ENCODE data around the gene CD40. TPM values are rescaled to one million over a fixed set of nuclear protein-coding genes. Genes with fewer than 3 reads are reported as not detected.

Gene CD40
- total RNA-seq, 1 experiment from 2014 or later = 7.8 TPM

- Histone ChIP-seq H3K4ac (ENCODE audit: low read depth, low read length) (no peak overlapping the region), H3K18ac (ENCODE audit: insufficient read length, low read depth, low read length) (no peak overlapping the region), H3K14ac (ENCODE audit: insufficient read depth, low read length) (no peak overlapping the region), H2BK20ac (ENCODE audit: low read depth, low read length, poor library complexity, severe bottlenecking) (no peak overlapping the region), H2BK5ac (ENCODE audit: insufficient read length, low read length) (no peak overlapping the region), H3K27ac (ENCODE audit: insufficient read length, low read depth, low read length) (no peak overlapping the region), H4K8ac (replicated peaks; ENCODE audit: insufficient read length, low read depth, low read length) (no peak overlapping the region), H4K20me1 (ENCODE audit: control insufficient read depth, insufficient read depth, insufficient read length) (no peaks in the 10 kb centered on the region), H3K79me2 (ENCODE audit: insufficient read depth, low read length) (no peaks in the 10 kb centered on the region), H3K56ac (ENCODE audit: insufficient read length, low read depth, low read length) (no peak overlapping the region), H3K9me3 (ENCODE audit: control insufficient read depth, low read depth, low read length) (no peaks in the 10 kb centered on the region), H2AFZ (ENCODE audit: low read length) (no peak overlapping the region), H2AK5ac (ENCODE audit: insufficient read length, low read length) (no peak overlapping the region), H3K4me2 (ENCODE audit: insufficient read depth, insufficient read length, low read length) (no peak overlapping the region), H2BK15ac (ENCODE audit: low read depth, low read length) (no peak overlapping the region), H3K9ac (ENCODE audit: extremely low read depth, insufficient read length, low read length) (no peak overlapping the region), H4K5ac (ENCODE audit: insufficient read length, low read depth, low read length) (no peak overlapping the region), H3T11ph (ENCODE audit: low read length) (no peak overlapping the region), H3K4me1 (ENCODE audit: insufficient read depth, low read length) (no peaks in the 10 kb centered on the region), H3K27me3 (ENCODE audit: insufficient read depth, low read length) (no peaks in the 10 kb centered on the region), H2BK120ac (ENCODE audit: low read depth, low read length, poor library complexity, severe bottlenecking) (no peak overlapping the region), H3K23me2 (ENCODE audit: insufficient read length, low read depth, low read length, poor library complexity, severe bottlenecking) (no peaks in the 10 kb centered on the region), H2BK12ac (ENCODE audit: insufficient read length, low read depth, low read length) (no peak overlapping the region), H3K23ac (ENCODE audit: insufficient read length, low read depth, low read length) (no peak overlapping the region), H4K91ac (ENCODE audit: insufficient read length, low read depth, low read length) (no peak overlapping the region), H3K79me1 (ENCODE audit: insufficient read depth, low read depth, low read length, poor library complexity, severe bottlenecking) (no peaks in the 10 kb centered on the region)
- Mint-ChIP-seq H3K4me3 (no peak overlapping the region), H3K27ac (no peak overlapping the region), H3K27me3 (ENCODE audit: low read depth) (peaks cover 50% of the 10 kb centered on the region), H3K4me1 (peaks cover 5 to 6% of the 10 kb centered on the region in 2 experiments; a peak in 3 of 4 replicates), H3K36me3 (ENCODE audit: insufficient read depth in 1 of 3, low read depth in 3 of 3) (no peaks in the 10 kb centered on the region), H3K9me3 (peaks cover 3 to 10% of the 10 kb centered on the region in 2 experiments; a peak in 4 of 5 replicates)
- TF ChIP-seq, protein P1, sequence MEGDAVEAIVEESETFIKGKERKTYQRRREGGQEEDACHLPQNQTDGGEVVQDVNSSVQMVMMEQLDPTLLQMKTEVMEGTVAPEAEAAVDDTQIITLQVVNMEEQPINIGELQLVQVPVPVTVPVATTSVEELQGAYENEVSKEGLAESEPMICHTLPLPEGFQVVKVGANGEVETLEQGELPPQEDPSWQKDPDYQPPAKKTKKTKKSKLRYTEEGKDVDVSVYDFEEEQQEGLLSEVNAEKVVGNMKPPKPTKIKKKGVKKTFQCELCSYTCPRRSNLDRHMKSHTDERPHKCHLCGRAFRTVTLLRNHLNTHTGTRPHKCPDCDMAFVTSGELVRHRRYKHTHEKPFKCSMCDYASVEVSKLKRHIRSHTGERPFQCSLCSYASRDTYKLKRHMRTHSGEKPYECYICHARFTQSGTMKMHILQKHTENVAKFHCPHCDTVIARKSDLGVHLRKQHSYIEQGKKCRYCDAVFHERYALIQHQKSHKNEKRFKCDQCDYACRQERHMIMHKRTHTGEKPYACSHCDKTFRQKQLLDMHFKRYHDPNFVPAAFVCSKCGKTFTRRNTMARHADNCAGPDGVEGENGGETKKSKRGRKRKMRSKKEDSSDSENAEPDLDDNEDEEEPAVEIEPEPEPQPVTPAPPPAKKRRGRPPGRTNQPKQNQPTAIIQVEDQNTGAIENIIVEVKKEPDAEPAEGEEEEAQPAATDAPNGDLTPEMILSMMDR (conservative IDR thresholded peaks at IDR 0.05) = no peak
- no peak for DNase-seq
- no CpG with 5 or more reads among the region's 5 CpGs for WGBS (ENCODE audit: extremely low coverage, insufficient read length, low lambda C conversion rate)
These were observed 17.1 kb upstream of the CD40 start for GRCh38 chr20:46100988-46101387.
